Measurements from ENCODE around the gene LYSET. TPM values are rescaled to one million over a fixed set of nuclear protein-coding genes. Genes with fewer than 3 reads are reported as not detected.

Gene LYSET
- total RNA-seq, 1 donor from 2014 or later, result 2.3 TPM

DNA sequence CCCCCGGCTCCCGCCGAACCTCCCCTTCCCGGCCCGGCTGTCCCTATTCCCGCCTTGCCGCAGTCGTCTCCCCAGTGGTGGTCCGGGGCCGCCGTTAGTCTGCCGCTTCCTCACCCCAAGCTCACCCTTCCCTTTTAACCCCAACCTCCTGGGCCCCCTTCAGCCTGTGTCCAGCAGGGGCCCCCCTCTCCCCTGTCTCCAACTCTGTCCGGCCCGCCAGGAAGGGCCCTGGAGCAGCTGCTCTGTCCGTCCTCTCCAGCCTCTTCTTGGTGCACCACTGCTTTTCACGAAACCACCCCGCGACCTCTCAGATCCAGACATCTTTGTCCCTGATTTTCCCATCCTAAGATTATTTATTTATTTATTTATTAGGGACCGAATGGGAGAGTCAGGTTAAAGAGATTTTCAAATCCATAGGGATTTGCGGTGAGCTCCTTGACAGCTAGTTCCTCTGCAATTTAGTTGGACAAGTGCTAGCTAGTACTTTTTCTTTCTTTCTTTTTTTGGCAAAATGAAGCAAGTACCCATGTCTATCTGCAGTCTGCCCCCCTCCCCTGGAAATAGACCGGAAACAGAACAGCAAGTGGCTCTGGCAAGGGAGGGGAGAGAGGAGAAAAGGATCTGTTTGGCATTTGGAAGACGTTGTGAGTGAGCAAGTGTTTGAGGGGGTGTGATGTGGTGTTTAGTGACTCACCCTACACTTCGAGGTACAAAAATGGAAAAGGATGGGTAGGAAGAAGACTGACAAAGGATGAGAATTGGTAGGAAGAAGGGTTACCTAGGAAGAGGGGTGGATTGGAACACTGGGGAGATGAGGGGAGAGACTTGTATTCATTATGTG, 22.6 kb downstream of the LYSET start:
- Histone ChIP-seq H3K36me3 (peaks cover 17% of the 10 kb centered on the region in 2 donors), H3K4me3 (peak overlapping the region; percentile 65 to 72), H3K27me3 (no peaks in the 10 kb centered on the region), H3K27ac (peak overlapping the region; percentile 85 to 86), H3K4me1 (peaks cover 8 to 11% of the 10 kb centered on the region in 2 donors), H3K9me3 (no peaks in the 10 kb centered on the region)
- DNase-seq (ENCODE audit: low spot score in 2 of 2), result peak; percentile 12 to 64
- intact Hi-C loops (cut with DNase I), result loop anchor here (1.0 to 5.0 kb wide), 3 partner anchors 23 to 126 kb away; partner anchors contain the start of genes BTBD7, ITPK1 and MOAP1
- TF ChIP-seq, protein P1, sequence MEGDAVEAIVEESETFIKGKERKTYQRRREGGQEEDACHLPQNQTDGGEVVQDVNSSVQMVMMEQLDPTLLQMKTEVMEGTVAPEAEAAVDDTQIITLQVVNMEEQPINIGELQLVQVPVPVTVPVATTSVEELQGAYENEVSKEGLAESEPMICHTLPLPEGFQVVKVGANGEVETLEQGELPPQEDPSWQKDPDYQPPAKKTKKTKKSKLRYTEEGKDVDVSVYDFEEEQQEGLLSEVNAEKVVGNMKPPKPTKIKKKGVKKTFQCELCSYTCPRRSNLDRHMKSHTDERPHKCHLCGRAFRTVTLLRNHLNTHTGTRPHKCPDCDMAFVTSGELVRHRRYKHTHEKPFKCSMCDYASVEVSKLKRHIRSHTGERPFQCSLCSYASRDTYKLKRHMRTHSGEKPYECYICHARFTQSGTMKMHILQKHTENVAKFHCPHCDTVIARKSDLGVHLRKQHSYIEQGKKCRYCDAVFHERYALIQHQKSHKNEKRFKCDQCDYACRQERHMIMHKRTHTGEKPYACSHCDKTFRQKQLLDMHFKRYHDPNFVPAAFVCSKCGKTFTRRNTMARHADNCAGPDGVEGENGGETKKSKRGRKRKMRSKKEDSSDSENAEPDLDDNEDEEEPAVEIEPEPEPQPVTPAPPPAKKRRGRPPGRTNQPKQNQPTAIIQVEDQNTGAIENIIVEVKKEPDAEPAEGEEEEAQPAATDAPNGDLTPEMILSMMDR (IDR thresholded peaks at IDR 0.05), result peak in 1 of 3 experiments; percentile 28

DNA sequence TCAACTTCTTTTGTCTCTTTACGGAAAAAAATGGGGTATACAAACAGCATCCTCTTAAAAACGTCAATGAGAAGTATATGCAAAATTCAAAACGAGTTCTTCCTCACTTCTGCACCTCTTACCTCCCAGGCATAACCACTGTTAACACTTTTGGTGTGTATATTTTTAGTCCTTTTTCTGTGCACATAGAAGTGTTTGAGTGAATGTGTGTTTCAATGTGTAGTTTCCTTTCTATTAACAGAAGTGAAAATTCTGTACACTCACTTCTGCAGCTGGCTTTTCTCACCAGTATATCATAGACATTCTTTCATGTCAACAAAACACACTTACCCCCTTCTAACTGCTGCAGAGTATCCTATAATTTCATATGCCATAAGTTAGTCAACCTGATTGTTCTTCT, 27.3 kb downstream of the LYSET start:
- H3K4me3 ChIP-seq, result no peak overlapping the region
- H3K9me3 ChIP-seq, result no peaks in the 10 kb centered on the region
- no peaks in the 10 kb centered on the region for H3K27me3 ChIP-seq
- H3K27ac ChIP-seq, result no peak overlapping the region
- peaks cover 54 to 63% of the 10 kb centered on the region in 2 donors for H3K36me3 ChIP-seq
- intact Hi-C loops (cut with DNase I), result no loop called here
- DNase-seq (ENCODE audit: low spot score in 2 of 2), result no peak
- peaks cover 3 to 5% of the 10 kb centered on the region in 2 donors for H3K4me1 ChIP-seq
- TF ChIP-seq, protein P1 (IDR thresholded peaks at IDR 0.05), result no peak

DNA sequence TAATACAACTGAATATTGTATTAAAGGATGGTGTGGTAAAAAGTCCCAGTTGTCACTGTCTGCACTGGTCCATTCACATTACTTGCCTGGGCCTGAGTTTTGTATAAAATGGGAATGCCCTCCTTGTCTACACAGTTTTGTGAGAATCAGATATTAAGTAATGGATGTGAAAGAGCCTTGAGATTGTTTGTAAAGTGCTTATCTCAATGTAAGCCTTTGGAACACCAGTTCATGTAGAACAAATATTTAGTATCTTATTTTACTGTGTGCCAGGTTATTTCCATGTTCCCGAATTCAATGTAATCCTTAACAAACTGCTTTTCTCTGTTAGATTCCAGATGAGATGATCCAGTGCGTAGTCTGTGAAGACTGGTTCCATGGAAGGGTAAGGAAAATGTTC, 29.5 kb downstream of the LYSET start:
- DNase-seq (ENCODE audit: low spot score in 2 of 2), result no peak
- Histone ChIP-seq H3K4me3 (no peak overlapping the region), H3K27me3 (no peaks in the 10 kb centered on the region), H3K36me3 (peaks cover 64 to 80% of the 10 kb centered on the region in 2 donors), H3K27ac (no peak overlapping the region), H3K9me3 (no peaks in the 10 kb centered on the region), H3K4me1 (no peaks in the 10 kb centered on the region)
- intact Hi-C loops (cut with DNase I), result no loop called here
- TF ChIP-seq, protein P1 (IDR thresholded peaks at IDR 0.05), result no peak

DNA sequence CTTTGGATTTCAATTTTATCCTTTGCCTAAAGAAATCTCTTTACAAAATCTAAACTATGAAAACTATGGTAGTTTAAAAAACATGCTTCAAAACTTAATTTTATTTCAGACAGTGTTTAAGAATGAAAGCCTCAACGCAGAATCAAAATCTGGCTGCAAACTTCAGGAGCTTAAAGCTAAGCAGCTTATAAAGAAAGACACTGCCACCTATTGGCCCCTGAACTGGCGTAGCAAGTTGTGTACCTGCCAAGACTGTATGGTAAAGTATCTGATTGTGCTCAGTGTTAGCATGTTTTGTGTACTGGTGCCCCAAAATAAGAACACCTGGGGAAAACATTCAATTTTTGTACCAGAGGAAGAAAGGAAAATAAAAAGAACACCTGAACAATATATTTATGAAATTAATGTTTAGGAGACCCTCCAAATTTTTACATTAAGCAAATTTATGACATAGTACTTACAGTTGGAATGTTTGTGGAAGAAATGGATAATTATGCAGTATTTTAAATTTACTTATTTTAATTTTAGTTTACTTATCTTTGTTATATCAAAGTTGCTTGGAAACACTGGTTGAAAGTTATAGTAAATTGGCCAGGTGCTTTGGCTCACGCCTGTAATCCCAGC, 34.1 kb downstream of the LYSET start:
- Histone ChIP-seq H3K4me3 (no peak overlapping the region), H3K9me3 (no peaks in the 10 kb centered on the region), H3K4me1 (no peaks in the 10 kb centered on the region), H3K27me3 (no peaks in the 10 kb centered on the region), H3K27ac (no peak overlapping the region), H3K36me3 (peaks cover 76 to 95% of the 10 kb centered on the region in 2 donors)
- DNase-seq (ENCODE audit: low spot score in 2 of 2), result no peak
- intact Hi-C loops (cut with DNase I), result no loop called here
- TF ChIP-seq, protein P1 (IDR thresholded peaks at IDR 0.05), result peak in 2 of 3 experiments; percentile 18 to 29

DNA sequence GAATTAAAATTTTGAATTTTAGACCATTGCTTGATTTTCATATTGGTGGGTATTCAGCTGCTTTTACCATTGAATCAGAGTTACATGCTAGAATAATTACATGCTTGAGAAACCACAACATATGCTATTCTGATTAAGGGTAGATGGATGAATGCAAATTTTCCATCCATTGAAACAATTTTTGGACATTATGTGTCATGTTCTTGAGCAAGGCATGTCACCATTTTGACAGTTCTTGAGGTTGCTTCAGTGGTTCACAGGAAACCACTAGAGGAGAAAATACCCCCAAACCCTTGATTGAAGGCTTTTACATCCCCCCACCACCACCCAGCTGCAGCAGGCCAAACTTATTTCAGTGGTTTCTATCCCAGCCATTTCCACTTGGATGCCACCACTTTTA, 35.4 kb downstream of the LYSET start:
- H3K36me3 ChIP-seq, result peaks cover 72 to 90% of the 10 kb centered on the region in 2 donors
- H3K9me3 ChIP-seq, result no peaks in the 10 kb centered on the region
- TF ChIP-seq, protein P1 (IDR thresholded peaks at IDR 0.05), result no peak
- H3K4me1 ChIP-seq, result no peaks in the 10 kb centered on the region
- intact Hi-C loops (cut with DNase I), result no loop called here
- no peak overlapping the region for H3K27ac ChIP-seq
- DNase-seq (ENCODE audit: low spot score in 2 of 2), result no peak
- no peak overlapping the region for H3K4me3 ChIP-seq
- no peaks in the 10 kb centered on the region for H3K27me3 ChIP-seq

Measured in ascending aorta (tissue), 2 donors.